ENCODE measurements around the gene RADIL.
"Not testable (repeated sequence)": the region's sequence is repeated elsewhere in the genome, so short reads cannot be mapped to it uniquely, and the experiment has no call there.

RADIL gene

GRCh38 chr7:4808026-4808425 is 75.5 kb downstream of the RADIL start:
- no peak for DNase-seq

- no peak for DNase-seq
These were observed 75.9 kb downstream of the RADIL start for GRCh38 chr7:4807598-4808016.

GRCh38 chr7:4806983-4807597 is 76.4 kb downstream of the RADIL start:
- no peak for DNase-seq

GRCh38 chr7:4805984-4806300 is 77.6 kb downstream of the RADIL start:
- no peak for DNase-seq

GRCh38 chr7:4805110-4805983 is 78.2 kb downstream of the RADIL start:
- DNase-seq = no peak

GRCh38 chr7:4803397-4804241 is 79.9 kb downstream of the RADIL start:
- no peak for DNase-seq

GRCh38 chr7:4802577-4802976 is 80.9 kb downstream of the RADIL start:
- DNase-seq = not testable (repeated sequence)

- no peak for DNase-seq
These were observed 81.7 kb downstream of the RADIL start for GRCh38 chr7:4801839-4802231.

GRCh38 chr7:4800926-4801838 is 82.3 kb downstream of the RADIL start:
- DNase-seq = no peak

GRCh38 chr7:4800487-4800886 is 83.0 kb downstream of the RADIL start:
- DNase-seq = no peak

GRCh38 chr7:4799508-4800268 is 83.8 kb downstream of the RADIL start:
- DNase-seq = no peak

- DNase-seq = no peak
These were observed 84.7 kb downstream of the RADIL start for GRCh38 chr7:4798706-4799235.

- peak; percentile 73 to 78 for DNase-seq
These were observed 85.4 kb downstream of the RADIL start for GRCh38 chr7:4797858-4798705.

- no peak for DNase-seq
These were observed 87.1 kb downstream of the RADIL start for GRCh38 chr7:4796453-4796852.

GRCh38 chr7:4794591-4795350 is 88.7 kb downstream of the RADIL start:
- DNase-seq = no peak

- DNase-seq = not testable (repeated sequence)
These were observed 89.3 kb downstream of the RADIL start for GRCh38 chr7:4794171-4794570.

- DNase-seq = not testable (repeated sequence)
These were observed 90.0 kb downstream of the RADIL start for GRCh38 chr7:4793385-4793993.

GRCh38 chr7:4792537-4793126 is 90.9 kb downstream of the RADIL start:
- DNase-seq = no peak

Data from stimulated activated CD4-positive, alpha-beta T cell treated with anti-CD3 and anti-CD28 coated beads, Interleukin-2, amount 100 ng/mL, for 24 hours (primary cell).